ENCODE results near the gene RPS2.

DNA sequence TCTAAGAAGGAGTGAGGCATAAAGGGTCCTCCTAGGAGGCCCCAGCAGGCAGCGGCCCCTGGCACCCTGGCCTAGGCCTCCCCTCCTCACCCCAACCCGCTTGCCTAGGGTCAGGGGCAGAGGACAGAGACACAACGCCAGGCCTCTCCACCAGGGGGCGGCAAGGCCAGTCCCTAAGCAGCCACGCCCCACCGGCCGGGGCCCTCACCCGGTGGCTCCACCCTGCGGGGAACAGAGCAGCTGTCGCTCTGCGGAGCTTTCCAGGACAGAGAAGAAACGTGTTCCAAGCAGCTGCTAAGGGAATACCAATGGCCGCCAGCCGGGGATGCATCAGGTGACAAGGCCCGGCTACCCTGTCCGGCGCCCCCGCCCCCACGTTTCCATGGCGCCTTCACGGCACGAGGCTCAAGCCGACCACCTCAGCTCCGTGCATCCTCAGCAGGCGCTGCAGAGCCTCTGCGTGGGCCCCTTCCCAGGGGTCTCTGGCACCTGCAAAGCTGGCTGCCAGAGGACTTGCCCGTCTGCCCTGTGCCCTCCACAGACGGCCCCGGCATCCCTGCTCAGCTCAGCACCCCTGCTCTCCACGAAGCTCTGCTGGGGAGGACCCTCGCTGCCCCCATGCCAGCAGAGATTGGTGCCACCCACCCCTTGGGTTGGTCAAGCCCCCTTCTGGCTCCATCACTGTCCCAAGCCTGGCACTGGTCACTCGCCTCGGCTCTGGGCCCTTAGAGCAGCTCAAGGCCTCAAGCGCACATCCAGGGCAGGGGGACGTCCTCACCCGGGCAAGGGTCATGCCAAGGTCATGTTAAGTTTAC, 39.4 kb upstream of the RPS2 start:
- no peak for TF ChIP-seq POLR2A (IDR thresholded peaks at IDR 0.05)
- TF ChIP-seq CTCF (IDR thresholded peaks at IDR 0.05 in 8 of 11, conservative IDR thresholded peaks at IDR 0.05 in 3 of 11) = peak; percentile 85 to 97 (median 93)
